Cerebellar nuclear complex (tissue), 1 donor: Measurements from ENCODE around the gene OSCAR.

Source experiments
- DNase-seq, 2 experiments: peaks; one replicate each; lab custom pipeline; 2025; lab: John Stamatoyannopoulos, UW

Gene OSCAR

GRCh38 chr19:54094426-54095000, 6.1 kb downstream of the OSCAR start:
- no peak for DNase-seq

GRCh38 chr19:54084410-54084809, 16.2 kb downstream of the OSCAR start:
- DNase-seq: no peak

GRCh38 chr19:54081032-54081431, 19.6 kb downstream of the OSCAR start, which contains the start of gene TARM1:
Gene TARM1, minus strand, starts transcription at chr19:54081365. Its CDS starts 25 bp downstream, at chr19:54081340.
- DNase-seq: no peak

GRCh38 chr19:54077334-54077733, 23.3 kb downstream of the OSCAR start:
- DNase-seq: no peak

- DNase-seq: no peak
These were observed 25.8 kb downstream of the OSCAR start for GRCh38 chr19:54074851-54075250.

- DNase-seq: no peak
These were observed 26.8 kb downstream of the OSCAR start for GRCh38 chr19:54073829-54074228.

- DNase-seq: no peak
These were observed 31.1 kb downstream of the OSCAR start for GRCh38 chr19:54069470-54069869.

GRCh38 chr19:54063350-54064116, 37.1 kb downstream of the OSCAR start, which contains the start of gene VSTM1:
Gene VSTM1, minus strand, starts transcription at chr19:54063897. Its CDS starts 120 bp downstream, at chr19:54063777.
- DNase-seq: no peak

- DNase-seq: no peak
These were observed 38.0 kb downstream of the OSCAR start for GRCh38 chr19:54062643-54063042.

- DNase-seq: no peak
These were observed 53.0 kb downstream of the OSCAR start for GRCh38 chr19:54047616-54048015.

GRCh38 chr19:54045771-54046170, 54.8 kb downstream of the OSCAR start:
- no peak for DNase-seq
